Left ventricle myocardium inferior (tissue), 1 donor: Measurements from ENCODE around the gene MPHOSPH9. TPM values are rescaled to one million over a fixed set of nuclear protein-coding genes. Genes with fewer than 3 reads are reported as not detected.

Experiments
- DNase-seq: peaks from one replicate; pipeline ENCODE4 v3.0.0-alpha.2; 2020
- H3K27ac ChIP-seq: fragments of 200-600 bp; replicated peaks from 2 replicates; pipeline ENCODE4 v1.8.0; 2021
- H3K27me3 ChIP-seq: fragments of 200-600 bp; 2 replicates; pipeline ENCODE4 v1.8.0; 2021; ENCODE audit warnings: low read depth
- H3K36me3 ChIP-seq: fragments of 200-600 bp; 2 replicates; pipeline ENCODE4 v1.8.0; 2021
- H3K4me1 ChIP-seq: fragments of 200-600 bp; 2 replicates; pipeline ENCODE4 v1.8.0; 2021
- H3K4me3 ChIP-seq: fragments of 200-600 bp; 2 replicates; pipeline ENCODE4 v1.8.0; 2021; ENCODE audit warnings: mild to moderate bottlenecking, moderate library complexity
- H3K9me3 ChIP-seq: fragments of 200-600 bp; replicated peaks from 2 replicates; pipeline ENCODE4 v1.8.0; 2021
- CTCF ChIP-seq: fragments of 200-600 bp; IDR thresholded peaks from 2 replicates; pipeline ENCODE4 v1.8.0; 2021; ENCODE audit warnings: antibody characterized with exemption, mild to moderate bottlenecking, borderline replicate concordance
- intact Hi-C: fragments of 100-400 bp; cut with micrococcal nuclease; formaldehyde crosslinking; loops from one replicate; pipeline ENCODE4 v1.11.0; 2022
- total RNA-seq: library from RNA; stranded (reverse); fragmentation: NEBNext Ultra II Directional; extraction: Animal tissue kit (Norgen Biotek cat#: 25700); gene quantifications from one replicate; pipeline ENCODE4 v1.2.1, GENCODE V29; 2021
- donor health status: DM: no; HTN: yes; CAD: no; lungs with severe emphysema.

MPHOSPH9 gene
- total RNA-seq, 1 donor from 2014 or later = 23.9 TPM

GRCh38 chr12:123167329-123167728 is 65.6 kb downstream of the MPHOSPH9 start:
- no peak for DNase-seq
- no peak for TF ChIP-seq CTCF
- Histone ChIP-seq H3K9me3 (no peaks in the 10 kb centered on the region), H3K36me3 (peaks cover 62% of the 10 kb centered on the region), H3K4me3 (no peak overlapping the region), H3K4me1 (no peaks in the 10 kb centered on the region), H3K27me3 (no peaks in the 10 kb centered on the region), H3K27ac (no peak overlapping the region)
- intact Hi-C loops = no loop called here

GRCh38 chr12:123165537-123165936 is 67.4 kb downstream of the MPHOSPH9 start:
- intact Hi-C loops = no loop called here
- Histone ChIP-seq H3K27ac (no peak overlapping the region), H3K27me3 (no peaks in the 10 kb centered on the region), H3K36me3 (peaks cover 56% of the 10 kb centered on the region), H3K4me3 (no peak overlapping the region), H3K4me1 (no peaks in the 10 kb centered on the region), H3K9me3 (no peaks in the 10 kb centered on the region)
- no peak for DNase-seq
- TF ChIP-seq CTCF = no peak

GRCh38 chr12:123164710-123165261 is 68.2 kb downstream of the MPHOSPH9 start:
- intact Hi-C loops = no loop called here
- DNase-seq = no peak
- Histone ChIP-seq H3K27me3 (no peaks in the 10 kb centered on the region), H3K4me1 (no peaks in the 10 kb centered on the region), H3K27ac (no peak overlapping the region), H3K4me3 (no peak overlapping the region), H3K9me3 (no peaks in the 10 kb centered on the region), H3K36me3 (peaks cover 63% of the 10 kb centered on the region)
- no peak for TF ChIP-seq CTCF

- H3K4me1 ChIP-seq = no peaks in the 10 kb centered on the region
- H3K9me3 ChIP-seq = no peaks in the 10 kb centered on the region
- H3K27me3 ChIP-seq = no peaks in the 10 kb centered on the region
- H3K4me3 ChIP-seq = no peak overlapping the region
- TF ChIP-seq CTCF = no peak
- no peak overlapping the region for H3K27ac ChIP-seq
- peaks cover 67% of the 10 kb centered on the region for H3K36me3 ChIP-seq
- no peak for DNase-seq
- intact Hi-C loops = no loop called here
These were observed 68.7 kb downstream of the MPHOSPH9 start for GRCh38 chr12:123164222-123164621.

- H3K36me3 ChIP-seq = peaks cover 67% of the 10 kb centered on the region
- intact Hi-C loops = no loop called here
- no peak for TF ChIP-seq CTCF
These were observed 69.7 kb downstream of the MPHOSPH9 start for GRCh38 chr12:123163227-123163626.

More at GRCh38 chr12:123163227-123163626, 69.7 kb downstream of the MPHOSPH9 start:
- no peaks in the 10 kb centered on the region for H3K9me3 ChIP-seq
- H3K4me3 ChIP-seq = no peak overlapping the region
- no peaks in the 10 kb centered on the region for H3K4me1 ChIP-seq
- H3K27me3 ChIP-seq = no peaks in the 10 kb centered on the region
- DNase-seq = no peak
- no peak overlapping the region for H3K27ac ChIP-seq
